ENCODE results near the gene WDR7. TPM values are rescaled to one million over a fixed set of nuclear protein-coding genes. Genes with fewer than 3 reads are reported as not detected.
A peak's percentile ranks its signal among the peaks of the same experiment; 100 is the strongest.

The WDR7 gene
- total RNA-seq, 1 experiment from 2014 or later, result 7.8 TPM

- no TSS peak for BruUV-seq (replicated peaks)
- no peak overlapping the region for H3K4me3 ChIP-seq (ENCODE audit: low read depth, low read length)
- H3K4me3 Mint-ChIP-seq (ENCODE audit: unreplicated experiment), result no peak overlapping the region
- H3K9me3 ChIP-seq, result no peaks in the 10 kb centered on the region
- no peaks in the 10 kb centered on the region for H3K27me3 Mint-ChIP-seq (ENCODE audit: insufficient read depth, unreplicated experiment)
- no peaks in the 10 kb centered on the region for H3K27me3 ChIP-seq (replicated peaks; ENCODE audit: control insufficient read depth, insufficient read depth, low read length)
- ChIA-PET CTCF (interaction anchor here (1.1 kb wide), 1 partner anchor 127 kb away, joined by 3 read pairs; no protein-coding TSS in a partner anchor), POLR2A (no interaction called here)
- H3K9me3 Mint-ChIP-seq (ENCODE audit: unreplicated experiment), result no peaks in the 10 kb centered on the region
- intact Hi-C loops (cut with micrococcal nuclease; ENCODE audit: unreplicated experiment), result loop anchor here (1.0 kb wide), 1 partner anchor 126 kb away; no protein-coding TSS in a partner anchor
- no peaks in the 10 kb centered on the region for H3K36me3 Mint-ChIP-seq (ENCODE audit: insufficient read depth, unreplicated experiment)
- H3K27ac Mint-ChIP-seq (ENCODE audit: unreplicated experiment), result no peak overlapping the region
- DNase-seq, result no peak
- TF ChIP-seq CTCF (IDR thresholded peaks at IDR 0.05; ENCODE audit: insufficient read depth in 1 of 2, low read depth in 1 of 2, low read length in 1 of 2, severe bottlenecking in 1 of 2, unreplicated experiment in 1 of 2), result peak in 1 of 2 experiments; percentile 23
- no peaks in the 10 kb centered on the region for H3K4me1 ChIP-seq
- H3K36me3 ChIP-seq (ENCODE audit: control insufficient read depth, insufficient read depth, low read length), result no peaks in the 10 kb centered on the region
- H3K4me1 Mint-ChIP-seq (ENCODE audit: low read depth, unreplicated experiment), result peaks cover 5% of the 10 kb centered on the region
Observed at GRCh38 chr18:56995579-56996188, 344.5 kb downstream of the WDR7 start.

- POLR2A ChIA-PET, result no interaction called here
- H3K4me3 ChIP-seq (ENCODE audit: low read depth, low read length), result no peak overlapping the region
- H3K4me1 Mint-ChIP-seq (ENCODE audit: low read depth, unreplicated experiment), result peaks cover 5% of the 10 kb centered on the region
Observed at GRCh38 chr18:56997200-56997599, 346.0 kb downstream of the WDR7 start.

GRCh38 chr18:56999823-57000222 is 348.7 kb downstream of the WDR7 start:
- intact Hi-C loops (cut with micrococcal nuclease; ENCODE audit: unreplicated experiment), result no loop called here
- no peaks in the 10 kb centered on the region for H3K27me3 Mint-ChIP-seq (ENCODE audit: insufficient read depth, unreplicated experiment)
- no peaks in the 10 kb centered on the region for H3K36me3 ChIP-seq (ENCODE audit: control insufficient read depth, insufficient read depth, low read length)
- peaks cover 5% of the 10 kb centered on the region for H3K4me1 Mint-ChIP-seq (ENCODE audit: low read depth, unreplicated experiment)
- H3K4me3 Mint-ChIP-seq (ENCODE audit: unreplicated experiment), result no peak overlapping the region
- no peaks in the 10 kb centered on the region for H3K27me3 ChIP-seq (replicated peaks; ENCODE audit: control insufficient read depth, insufficient read depth, low read length)
- BruUV-seq (replicated peaks), result no TSS peak
- H3K36me3 Mint-ChIP-seq (ENCODE audit: insufficient read depth, unreplicated experiment), result no peaks in the 10 kb centered on the region
- H3K27ac Mint-ChIP-seq (ENCODE audit: unreplicated experiment), result no peak overlapping the region
- no peak overlapping the region for H3K4me3 ChIP-seq (ENCODE audit: low read depth, low read length)
- no peak for DNase-seq
- CTCF ChIA-PET, result no interaction called here
- H3K9me3 ChIP-seq, result no peaks in the 10 kb centered on the region
- TF ChIP-seq CTCF (IDR thresholded peaks at IDR 0.05; ENCODE audit: insufficient read depth in 1 of 2, low read depth in 1 of 2, low read length in 1 of 2, severe bottlenecking in 1 of 2, unreplicated experiment in 1 of 2), result no peak
- H3K4me1 ChIP-seq, result no peaks in the 10 kb centered on the region
- POLR2A ChIA-PET, result no interaction called here
- no peaks in the 10 kb centered on the region for H3K9me3 Mint-ChIP-seq (ENCODE audit: unreplicated experiment)

More at GRCh38 chr18:56997200-56997599, 346.0 kb downstream of the WDR7 start:
- no peak overlapping the region for H3K4me3 Mint-ChIP-seq (ENCODE audit: unreplicated experiment)
- no peak for TF ChIP-seq CTCF (IDR thresholded peaks at IDR 0.05; ENCODE audit: insufficient read depth in 1 of 2, low read depth in 1 of 2, low read length in 1 of 2, severe bottlenecking in 1 of 2, unreplicated experiment in 1 of 2)
- no peaks in the 10 kb centered on the region for H3K27me3 Mint-ChIP-seq (ENCODE audit: insufficient read depth, unreplicated experiment)
- no peak overlapping the region for H3K27ac Mint-ChIP-seq (ENCODE audit: unreplicated experiment)
- BruUV-seq (replicated peaks), result no TSS peak
- intact Hi-C loops (cut with micrococcal nuclease; ENCODE audit: unreplicated experiment), result no loop called here
- Histone ChIP-seq H3K36me3 (ENCODE audit: control insufficient read depth, insufficient read depth, low read length) (no peaks in the 10 kb centered on the region), H3K9me3 (no peaks in the 10 kb centered on the region), H3K4me1 (no peaks in the 10 kb centered on the region), H3K27me3 (replicated peaks; ENCODE audit: control insufficient read depth, insufficient read depth, low read length) (no peaks in the 10 kb centered on the region)
- H3K9me3 Mint-ChIP-seq (ENCODE audit: unreplicated experiment), result no peaks in the 10 kb centered on the region
- no peaks in the 10 kb centered on the region for H3K36me3 Mint-ChIP-seq (ENCODE audit: insufficient read depth, unreplicated experiment)
- DNase-seq, result no peak
- CTCF ChIA-PET, result no interaction called here
